Measurements from ENCODE around the gene MLF2. TPM values are rescaled to one million over a fixed set of nuclear protein-coding genes. Genes with fewer than 3 reads are reported as not detected.
A peak's percentile ranks its signal among the peaks of the same experiment; 100 is the strongest.

Gene MLF2
- total and polyA plus RNA-seq, 9 of the 15 experiments (the other 6 are each of a cell fraction or from before 2014, with no cell fraction given): 11.4 to 190 (median 139) TPM

DNA sequence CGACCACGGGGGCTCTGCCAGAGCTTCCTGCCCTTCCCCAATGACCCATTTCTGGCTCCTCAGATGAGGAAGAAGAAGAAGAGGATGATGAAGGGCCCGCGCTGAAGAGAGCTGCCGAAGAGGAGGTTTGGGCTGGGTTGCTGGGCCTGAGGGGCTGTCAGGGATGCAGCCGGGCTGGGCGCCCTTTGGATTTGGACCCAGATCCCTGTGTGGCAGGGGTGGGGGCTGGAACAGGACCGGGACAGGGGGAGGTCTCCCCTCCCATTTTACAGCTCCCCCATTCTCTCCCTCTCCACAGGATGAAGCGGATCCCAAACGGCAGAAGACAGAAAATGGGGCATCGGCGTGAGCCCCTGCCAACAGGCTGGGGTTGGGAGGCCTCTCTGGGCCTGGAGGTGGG is 17.2 kb upstream of the MLF2 start:
- TF ChIP-seq HIVEP1 (CRISPR knock-in tag; IDR thresholded peaks at IDR 0.05) (no peak), MTF1 (CRISPR knock-in tag; IDR thresholded peaks at IDR 0.05; ENCODE audit: borderline replicate concordance) (no peak), U2AF1 (optimal IDR thresholded peaks at IDR 0.05; ENCODE audit: low read depth, low read length) (no peak), POLR2G (IDR thresholded peaks at IDR 0.05; ENCODE audit: low read depth, low read length) (peak; percentile 47; the same call in 1 of the 2 replicates)
- TF ChIP-seq, protein P1, sequence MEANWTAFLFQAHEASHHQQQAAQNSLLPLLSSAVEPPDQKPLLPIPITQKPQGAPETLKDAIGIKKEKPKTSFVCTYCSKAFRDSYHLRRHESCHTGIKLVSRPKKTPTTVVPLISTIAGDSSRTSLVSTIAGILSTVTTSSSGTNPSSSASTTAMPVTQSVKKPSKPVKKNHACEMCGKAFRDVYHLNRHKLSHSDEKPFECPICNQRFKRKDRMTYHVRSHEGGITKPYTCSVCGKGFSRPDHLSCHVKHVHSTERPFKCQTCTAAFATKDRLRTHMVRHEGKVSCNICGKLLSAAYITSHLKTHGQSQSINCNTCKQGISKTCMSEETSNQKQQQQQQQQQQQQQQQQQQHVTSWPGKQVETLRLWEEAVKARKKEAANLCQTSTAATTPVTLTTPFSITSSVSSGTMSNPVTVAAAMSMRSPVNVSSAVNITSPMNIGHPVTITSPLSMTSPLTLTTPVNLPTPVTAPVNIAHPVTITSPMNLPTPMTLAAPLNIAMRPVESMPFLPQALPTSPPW (CRISPR knock-in tag; IDR thresholded peaks at IDR 0.05): no peak
- TF ChIP-seq, protein P2, sequence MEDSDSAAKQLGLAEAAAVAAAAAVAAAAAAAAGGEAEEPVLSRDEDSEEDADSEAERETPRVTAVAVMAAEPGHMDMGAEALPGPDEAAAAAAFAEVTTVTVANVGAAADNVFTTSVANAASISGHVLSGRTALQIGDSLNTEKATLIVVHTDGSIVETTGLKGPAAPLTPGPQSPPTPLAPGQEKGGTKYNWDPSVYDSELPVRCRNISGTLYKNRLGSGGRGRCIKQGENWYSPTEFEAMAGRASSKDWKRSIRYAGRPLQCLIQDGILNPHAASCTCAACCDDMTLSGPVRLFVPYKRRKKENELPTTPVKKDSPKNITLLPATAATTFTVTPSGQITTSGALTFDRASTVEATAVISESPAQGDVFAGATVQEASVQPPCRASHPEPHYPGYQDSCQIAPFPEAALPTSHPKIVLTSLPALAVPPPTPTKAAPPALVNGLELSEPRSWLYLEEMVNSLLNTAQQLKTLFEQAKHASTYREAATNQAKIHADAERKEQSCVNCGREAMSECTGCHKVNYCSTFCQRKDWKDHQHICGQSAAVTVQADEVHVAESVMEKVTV (CRISPR knock-in tag; IDR thresholded peaks at IDR 0.05): no peak
- BruUV-seq (replicated peaks): TSS peak; percentile 90
- Histone ChIP-seq H3K79me2 (ENCODE audit: control insufficient read depth, insufficient read depth, low read length) (peaks cover 27% of the 10 kb centered on the region), H2AFZ (ENCODE audit: low read depth, low read length) (no peak overlapping the region), H3K36me3 (ENCODE audit: control insufficient read depth, insufficient read depth, low read length) (peaks cover 32% of the 10 kb centered on the region; the same call in 2 of the 3 replicates), H4K20me1 (replicated peaks; ENCODE audit: control insufficient read depth, insufficient read depth, low read length) (no peaks in the 10 kb centered on the region), H3K27me3 (ENCODE audit: control insufficient read depth in 2 of 2, insufficient read depth in 2 of 2, low read length in 2 of 2) (no peaks in the 10 kb centered on the region; a peak in 1 of 5 replicates), H3K27ac (ENCODE audit: extremely low read depth, low read depth, low read length) (no peak overlapping the region), H3K9me1 (ENCODE audit: control insufficient read depth, insufficient read depth, low read length) (no peaks in the 10 kb centered on the region), H3K4me2 (ENCODE audit: insufficient read depth, low read length) (no peak overlapping the region), H3K4me3 (no peak overlapping the region), H3K4me1 (replicated peaks in 1 of 2; ENCODE audit: control insufficient read depth in 2 of 2, insufficient read depth in 2 of 2, low read length in 2 of 2) (peaks cover 12 to 43% of the 10 kb centered on the region in 2 experiments; a peak in 4 of 5 replicates), H3K9me3 (replicated peaks; ENCODE audit: control insufficient read depth, insufficient read depth, low read depth, low read length) (no peaks in the 10 kb centered on the region), H3K9ac (ENCODE audit: insufficient read depth in 1 of 2, low read depth in 2 of 2, low read length in 2 of 2) (no peak overlapping the region)
- ATAC-seq (no peak), FAIRE-seq (no peak), DNase-seq (ENCODE audit: extremely low read depth in 1 of 4, low spot score in 3 of 4) (no peak)
- intact Hi-C loops (cut with micrococcal nuclease): no loop called here
- in situ Hi-C loops (cut with MboI): no loop called here
- POLR2A ChIA-PET: interaction anchor here (0.6 kb wide), 1 partner anchor 78 kb away, joined by 3 read pairs; no protein-coding TSS in a partner anchor
- CTCF ChIA-PET (ENCODE audit: low intra/inter-chr PET ratio): no interaction called here
- 80% methylated on average over 7 of the region's 12 CpGs for WGBS (ENCODE audit: insufficient coverage, low coverage, missing lambda C conversion rate)

Measured in K562 (cell line).